ENCODE measurements around the gene ELF2.
A peak's percentile ranks its signal among the peaks of the same experiment; 100 is the strongest.
"Not testable (repeated sequence)": the region's sequence is repeated elsewhere in the genome, so short reads cannot be mapped to it uniquely, and the experiment has no call there.

The ELF2 gene

DNA sequence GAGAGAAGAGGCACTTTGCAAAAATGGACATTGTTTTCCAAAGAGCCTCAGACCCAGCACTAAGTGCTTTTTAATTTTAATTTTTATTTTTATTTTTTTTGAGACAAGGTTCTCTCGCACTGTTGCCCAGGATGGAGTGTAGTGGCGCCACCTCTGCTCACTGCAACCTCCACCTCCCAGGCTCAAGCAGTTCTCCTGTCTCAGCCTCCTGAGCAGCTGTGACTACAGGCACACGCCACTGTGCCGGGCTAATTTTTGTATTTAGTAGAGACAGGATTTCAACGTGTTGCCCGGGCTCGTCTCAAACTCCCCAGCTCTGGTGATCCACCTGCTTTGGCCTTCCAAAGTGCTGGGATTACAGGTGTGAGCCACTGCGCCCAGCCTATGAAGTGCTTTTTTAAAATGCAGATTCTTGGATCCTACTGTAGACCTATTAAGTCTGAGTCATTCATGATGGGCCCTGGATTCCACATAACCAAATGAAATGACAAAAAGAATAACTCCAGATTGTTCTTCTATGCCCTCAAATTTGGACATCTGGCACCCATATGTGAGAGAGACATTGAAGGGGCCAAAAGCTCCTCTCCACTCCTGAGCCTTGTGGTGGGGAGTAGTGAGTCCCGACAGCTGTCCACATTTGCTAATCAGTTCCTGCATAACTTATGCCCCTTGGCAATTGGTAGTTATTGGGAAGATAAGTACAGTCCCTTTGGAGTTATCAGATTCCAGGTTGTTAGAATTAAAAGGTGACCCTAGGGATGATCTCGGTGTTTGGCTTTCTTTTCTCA, 157.9 kb downstream of the ELF2 start:
- DNase-seq (ENCODE audit: low spot score), result no peak

DNA sequence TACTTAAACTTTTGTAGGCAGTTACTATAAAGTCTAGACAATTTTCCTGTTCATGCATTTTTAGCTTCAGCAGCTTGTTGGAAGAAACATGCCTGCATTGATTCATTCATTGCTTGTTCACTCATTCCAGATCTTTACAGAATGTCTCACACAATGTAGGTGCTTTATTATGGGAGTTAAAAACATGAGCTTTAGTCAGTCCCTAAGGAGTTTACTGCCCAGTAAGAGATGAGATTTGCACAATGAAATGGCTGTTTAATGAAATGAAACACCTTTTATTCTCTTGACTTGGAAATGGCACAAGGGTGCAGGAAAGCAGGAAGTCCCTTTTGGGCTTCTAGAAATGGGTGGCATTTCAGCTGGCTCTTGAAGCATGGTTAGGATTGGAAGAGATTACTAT, 158.5 kb downstream of the ELF2 start:
- DNase-seq (ENCODE audit: low spot score), result no peak

DNA sequence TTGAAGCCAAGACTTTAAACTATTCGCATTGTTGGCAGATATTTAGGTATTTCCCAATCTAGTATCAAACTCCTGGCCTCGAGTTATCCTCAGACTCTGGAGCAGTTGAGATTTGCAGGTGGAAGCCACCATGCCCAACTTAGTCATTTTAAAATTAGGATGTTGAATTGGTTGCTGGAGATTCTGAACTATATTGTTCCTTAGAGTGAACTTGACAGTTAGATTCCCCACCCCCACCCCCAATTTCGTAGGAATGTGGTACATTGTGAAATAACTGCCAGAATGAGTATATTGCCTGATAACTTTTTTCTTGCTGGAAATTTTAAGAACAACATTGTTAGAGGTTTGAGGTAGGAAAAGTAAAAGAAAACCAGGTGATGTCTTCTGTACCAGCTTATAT, 159.2 kb downstream of the ELF2 start:
- DNase-seq (ENCODE audit: low spot score), result no peak

DNA sequence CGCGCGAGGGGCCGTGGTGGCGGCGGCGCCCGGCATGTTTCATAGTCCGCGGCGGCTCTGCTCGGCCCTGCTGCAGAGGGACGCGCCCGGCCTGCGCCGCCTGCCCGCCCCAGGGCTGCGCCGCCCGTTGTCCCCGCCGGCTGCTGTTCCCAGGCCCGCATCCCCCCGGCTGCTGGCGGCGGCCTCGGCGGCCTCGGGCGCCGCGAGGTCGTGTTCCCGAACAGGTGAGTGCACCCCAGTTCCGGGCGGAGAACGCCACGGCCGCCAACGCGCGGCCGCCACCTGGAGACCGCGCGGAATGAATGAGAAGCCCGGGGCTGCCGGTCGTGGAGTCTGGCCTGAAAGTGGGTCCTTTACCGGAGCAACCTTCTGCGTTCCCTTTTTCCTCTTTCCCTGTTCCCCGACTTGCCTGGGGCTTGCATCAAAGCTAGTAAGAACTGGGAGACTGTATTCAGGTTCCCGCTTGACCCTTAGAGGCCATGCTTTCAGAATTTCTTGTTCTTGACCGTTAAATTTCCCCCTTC, 161.0 kb downstream of the ELF2 start:
- DNase-seq (ENCODE audit: low spot score), result no peak

GRCh38 chr4:139015269-139015947, 161.6 kb downstream of the ELF2 start, which contains the start of gene NOCT:
Gene NOCT (plus strand): TSS chr4:139015781. CDS start chr4:139015982, 201 bp downstream.
- DNase-seq (ENCODE audit: low spot score), result peak; percentile 90

DNA sequence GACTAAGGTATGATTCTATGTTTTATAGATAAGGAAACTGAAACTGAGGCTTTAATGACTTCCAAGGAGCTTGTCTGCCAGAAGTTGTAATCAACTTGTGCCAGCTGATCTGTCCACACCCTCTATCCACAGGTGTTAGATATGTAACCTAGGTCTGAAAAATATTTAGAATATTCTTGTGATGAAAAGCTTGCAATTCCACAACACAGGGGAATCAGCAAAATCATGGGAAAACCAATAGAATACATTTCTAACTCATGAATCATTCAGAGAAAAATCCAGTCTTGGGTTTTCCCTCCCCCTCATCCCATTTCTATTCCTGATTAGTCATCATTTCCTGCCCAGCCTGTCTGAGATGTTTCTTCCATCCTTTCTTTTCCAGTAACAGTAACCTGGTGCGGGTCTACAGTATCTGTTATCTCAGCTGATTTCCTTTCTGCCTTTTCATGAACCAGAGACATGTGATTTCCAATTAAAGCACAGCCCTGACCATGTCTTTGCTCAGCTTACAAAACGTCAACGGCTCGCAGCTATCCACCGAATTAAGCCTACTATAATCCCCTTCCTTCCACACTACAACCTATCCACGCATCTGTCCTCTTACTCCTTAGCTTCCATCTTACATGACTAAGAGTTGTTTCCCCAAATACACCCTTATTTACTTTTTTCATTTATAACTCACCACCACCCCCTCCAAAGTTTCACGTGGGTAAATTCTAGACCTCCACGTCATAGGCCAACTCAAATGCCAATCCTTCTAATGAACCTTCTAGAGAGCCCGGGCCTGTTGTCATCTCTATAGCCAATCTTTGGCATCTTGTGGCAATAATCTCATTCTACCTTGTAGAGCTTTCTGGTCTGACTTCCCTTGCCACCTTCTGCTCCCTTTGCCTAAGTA, 162.4 kb downstream of the ELF2 start:
- peak; percentile 87 for DNase-seq (ENCODE audit: low spot score)

DNA sequence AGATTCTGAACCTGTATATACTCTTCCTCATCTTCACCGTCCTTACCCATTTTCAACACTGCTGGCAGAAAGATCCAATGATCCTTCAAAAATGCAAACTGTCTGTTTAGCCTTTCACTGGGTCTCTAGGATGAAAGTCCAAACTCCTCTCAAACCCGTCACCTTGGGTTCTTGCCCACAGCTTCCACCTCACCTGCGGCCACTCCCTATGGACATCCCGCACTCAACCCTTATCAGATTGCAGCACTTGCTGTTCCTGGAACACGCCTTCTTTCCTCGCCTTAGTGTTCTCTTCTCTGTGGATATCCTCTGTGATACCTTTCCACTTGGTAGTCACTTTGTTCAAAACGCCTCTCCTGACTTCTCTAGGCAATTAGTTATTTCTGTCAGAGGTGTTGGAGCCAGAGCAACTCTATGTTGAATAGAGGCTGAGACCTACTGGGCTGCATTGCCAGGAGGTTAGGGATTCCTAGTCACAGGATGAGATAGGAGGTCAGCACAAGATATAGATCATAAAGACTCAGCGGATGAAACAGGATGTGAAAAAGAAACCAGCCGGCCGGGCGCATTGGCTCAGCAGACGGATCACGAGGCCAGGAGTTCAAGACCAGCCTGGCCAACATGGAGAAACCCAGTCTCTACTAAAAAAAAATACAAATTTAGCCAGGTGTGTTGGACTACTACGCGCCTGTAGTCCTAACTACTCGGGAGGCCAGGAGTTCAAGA, 165.6 kb downstream of the ELF2 start:
- DNase-seq (ENCODE audit: low spot score), result no peak

DNA sequence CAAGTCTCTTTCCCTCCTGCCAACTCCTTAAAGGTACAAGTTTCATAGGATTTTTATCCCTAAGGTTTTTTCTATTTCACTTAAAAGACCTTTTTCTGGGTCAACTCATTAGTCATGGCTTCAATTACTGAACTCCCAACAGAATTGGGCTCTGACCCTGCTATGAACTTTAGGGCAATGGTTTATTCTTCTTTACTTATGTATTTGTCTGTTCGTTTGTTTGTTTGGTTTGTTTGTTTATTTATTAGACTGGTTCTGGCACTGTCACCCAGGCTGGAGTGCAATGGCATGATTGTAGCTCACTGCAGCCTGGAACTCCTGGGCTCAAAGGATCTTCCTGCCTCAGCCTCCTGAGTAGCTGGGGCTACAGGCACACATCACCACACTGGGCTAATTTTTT, 167.3 kb downstream of the ELF2 start:
- DNase-seq (ENCODE audit: low spot score), result no peak

- DNase-seq (ENCODE audit: low spot score), result not testable (repeated sequence)
These were observed 168.7 kb downstream of the ELF2 start for GRCh38 chr4:139008278-139008677.

DNA sequence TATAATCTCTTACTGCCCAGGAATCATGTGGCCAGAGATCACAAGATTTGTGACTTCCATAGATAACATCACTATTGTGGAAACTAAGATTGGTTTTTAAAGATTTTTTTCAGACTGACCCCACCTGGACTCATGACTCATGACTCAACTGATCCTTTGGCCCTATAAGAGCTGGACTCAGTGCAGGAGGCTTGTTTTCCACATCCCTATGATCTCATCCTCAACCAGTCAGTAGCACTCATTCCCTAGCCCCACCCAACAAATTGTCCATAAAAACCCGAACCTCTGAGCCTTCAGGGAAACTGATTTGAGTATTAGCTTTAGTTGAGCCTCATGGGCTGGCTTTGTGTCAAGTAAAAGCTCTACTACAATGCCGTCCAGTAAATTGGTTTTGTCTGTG, 169.4 kb downstream of the ELF2 start:
- DNase-seq (ENCODE audit: low spot score), result no peak

All from hepatic stellate cell (primary cell).